ENCODE data around the gene WDR81.

WDR81 gene

GRCh38 chr17:1690544-1691221 is 33.8 kb upstream of the WDR81 start:
- ATAC-seq: no peak
- TF ChIP-seq CSDC2 (CRISPR knock-in tag; IDR thresholded peaks at IDR 0.05) (no peak), ZFP3 (CRISPR knock-in tag; IDR thresholded peaks at IDR 0.05) (no peak), ZNF8 (CRISPR knock-in tag; IDR thresholded peaks at IDR 0.05) (no peak), CREB5 (CRISPR knock-in tag; IDR thresholded peaks at IDR 0.05; ENCODE audit: low read depth) (no peak), ARNTL (CRISPR knock-in tag; IDR thresholded peaks at IDR 0.05; ENCODE audit: borderline replicate concordance, low read depth) (no peak), CSRNP3 (CRISPR knock-in tag; IDR thresholded peaks at IDR 0.05) (no peak), ESRRG (CRISPR knock-in tag; IDR thresholded peaks at IDR 0.05) (no peak), ZFP30 (CRISPR knock-in tag; IDR thresholded peaks at IDR 0.05) (no peak), TOX (CRISPR knock-in tag; IDR thresholded peaks at IDR 0.05; ENCODE audit: borderline replicate concordance) (no peak), ISL1 (CRISPR knock-in tag; IDR thresholded peaks at IDR 0.05) (no peak), ZNF565 (CRISPR knock-in tag; conservative IDR thresholded peaks at IDR 0.05; ENCODE audit: low read depth) (no peak), PATZ1 (CRISPR knock-in tag; IDR thresholded peaks at IDR 0.05; ENCODE audit: borderline replicate concordance) (no peak), TCF4 (CRISPR knock-in tag; IDR thresholded peaks at IDR 0.05; ENCODE audit: borderline replicate concordance) (no peak), TSHZ2 (CRISPR knock-in tag; IDR thresholded peaks at IDR 0.05) (no peak), PPARA (CRISPR knock-in tag; IDR thresholded peaks at IDR 0.05; ENCODE audit: borderline replicate concordance) (no peak), ZNF70 (CRISPR knock-in tag; IDR thresholded peaks at IDR 0.05) (no peak), GLIS3 (CRISPR knock-in tag; IDR thresholded peaks at IDR 0.05) (no peak), RARB (CRISPR knock-in tag; IDR thresholded peaks at IDR 0.05) (no peak)

GRCh38 chr17:1693339-1693738 is 31.2 kb upstream of the WDR81 start:
- no peak for ATAC-seq
- TF ChIP-seq ZC3H10 (CRISPR knock-in tag; IDR thresholded peaks at IDR 0.05): no peak
- TF ChIP-seq ZNF8 (CRISPR knock-in tag; IDR thresholded peaks at IDR 0.05): no peak
- TF ChIP-seq ZNF70 (CRISPR knock-in tag; IDR thresholded peaks at IDR 0.05): no peak
- no peak for TF ChIP-seq PATZ1 (CRISPR knock-in tag; IDR thresholded peaks at IDR 0.05; ENCODE audit: borderline replicate concordance)
- no peak for TF ChIP-seq ZFP30 (CRISPR knock-in tag; IDR thresholded peaks at IDR 0.05)

- TF ChIP-seq ESRRG (CRISPR knock-in tag; IDR thresholded peaks at IDR 0.05) (no peak), ARNTL (CRISPR knock-in tag; IDR thresholded peaks at IDR 0.05; ENCODE audit: borderline replicate concordance, low read depth) (no peak), TOX (CRISPR knock-in tag; IDR thresholded peaks at IDR 0.05; ENCODE audit: borderline replicate concordance) (no peak)
- ATAC-seq: no peak
Measured at GRCh38 chr17:1695365-1695764, 29.1 kb upstream of the WDR81 start.

Measured in SK-N-SH treated with all-trans-retinoic acid at 6 μM for 48 hours (cell line).